GM19397 (cell line): ENCODE data around the gene FNDC4.

Experiments used
- ATAC-seq: cut with Tn5 transposase; IDR thresholded peaks from one replicate; pipeline ENCODE4 v1.9.1; 2021; ENCODE audit warnings: mild to moderate bottlenecking, moderate library complexity; ENCODE audit not compliant: unreplicated experiment

The FNDC4 gene

GRCh38 chr2:27494284-27494943 is 586 bp downstream of the FNDC4 start:
- ATAC-seq = no peak

DNA sequence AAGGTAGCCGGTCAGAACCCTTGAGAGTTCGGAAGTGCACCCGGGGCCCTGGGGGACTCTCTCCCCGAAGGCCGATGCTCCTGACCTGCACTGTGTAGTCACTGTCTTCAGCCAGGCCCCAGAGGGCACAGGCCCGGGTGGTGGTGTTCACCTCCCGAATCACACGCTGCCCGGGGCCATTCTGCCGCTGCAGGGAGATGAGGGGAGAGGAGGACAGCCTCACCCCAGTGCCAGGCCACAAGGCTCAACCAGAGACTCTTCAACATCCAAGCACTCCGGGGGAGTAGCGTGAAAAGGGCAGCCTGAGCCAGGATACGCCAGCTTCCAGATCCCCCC is 1.1 kb downstream of the FNDC4 start:
- ATAC-seq = no peak

DNA sequence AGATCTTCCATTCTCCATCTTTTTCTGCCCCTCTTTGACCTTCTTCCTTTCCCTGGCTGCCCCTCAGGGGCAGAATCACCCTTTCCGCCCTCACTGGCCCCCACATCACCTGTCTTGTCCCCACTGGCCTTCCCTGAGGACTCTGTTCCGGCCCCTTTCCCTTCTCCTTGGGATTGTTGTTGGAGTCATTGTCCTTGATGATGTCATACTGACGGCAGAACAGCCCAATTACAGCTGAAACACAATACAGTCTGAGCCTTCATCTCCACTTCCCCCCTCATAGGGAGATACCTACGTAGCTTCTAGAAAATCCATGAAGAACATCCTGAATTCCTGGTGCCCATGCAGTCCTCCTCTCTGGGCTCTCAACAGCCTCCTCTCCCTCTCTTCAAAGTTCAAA is 2.4 kb downstream of the FNDC4 start:
- no peak for ATAC-seq

DNA sequence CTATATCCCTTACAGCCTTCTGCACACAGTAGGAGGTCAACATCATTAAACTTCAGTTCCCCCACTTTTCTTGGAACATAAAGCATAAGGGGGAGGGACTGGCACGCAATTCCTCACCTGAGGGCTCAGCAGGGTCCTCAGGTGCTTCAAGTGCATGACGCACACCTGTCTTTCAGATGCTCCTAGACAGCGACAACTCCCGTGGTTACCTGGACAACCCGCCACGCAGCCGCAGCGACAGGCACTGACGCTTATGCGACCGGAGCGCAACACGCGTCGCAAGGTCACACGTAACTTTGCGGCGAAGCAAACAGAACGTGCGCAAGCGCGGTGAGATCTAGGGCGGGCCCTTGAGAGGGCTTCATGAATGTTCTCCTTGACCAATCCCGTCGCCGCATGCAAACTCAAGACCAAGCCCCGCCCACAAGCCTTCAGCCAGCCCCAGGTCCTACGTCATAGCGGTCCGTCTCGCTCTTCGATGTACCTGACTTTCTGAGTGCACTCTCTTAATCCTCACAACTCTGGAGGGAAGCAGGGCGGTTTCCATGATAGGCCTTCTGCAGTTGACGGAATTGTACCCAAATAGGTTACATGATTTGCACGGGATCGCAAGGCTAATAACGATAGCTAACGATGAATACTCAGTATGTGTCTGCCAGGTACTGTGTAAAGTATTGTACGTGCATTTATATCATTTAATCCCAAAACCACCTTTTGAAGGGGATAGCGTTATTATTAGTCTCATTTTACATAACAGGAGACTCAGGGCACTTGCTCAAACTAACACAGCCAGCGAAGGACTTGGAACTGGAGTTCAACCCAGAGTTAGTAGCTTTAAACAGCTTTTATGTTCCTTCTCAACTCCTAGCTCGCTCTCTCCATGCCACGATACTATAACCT is 5.3 kb downstream of the FNDC4 start, which contains the start of gene IFT172:
Gene IFT172 (minus strand): TSS at position 246 of the 900 bp plus-strand sequence. CDS start 90 bp downstream, at position 156.
- peak; percentile 89 for ATAC-seq

DNA sequence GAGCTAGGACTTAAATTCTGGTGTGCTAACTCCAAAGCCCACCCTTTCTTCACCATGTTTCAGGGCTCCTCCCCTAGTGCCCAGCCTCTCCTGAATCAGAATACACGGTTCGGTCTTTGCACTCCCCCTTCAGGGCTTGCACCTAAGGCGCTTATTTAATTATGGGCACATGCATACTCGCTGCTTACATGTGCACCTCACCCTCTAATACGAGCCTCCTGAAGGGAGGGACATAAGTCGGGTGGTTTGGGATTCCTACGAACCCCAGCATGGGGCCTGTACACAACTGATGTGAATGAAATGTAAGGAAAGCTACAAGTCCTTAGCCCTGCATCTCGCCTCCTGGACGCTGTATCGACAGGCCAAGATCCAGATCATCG is 5.9 kb downstream of the FNDC4 start:
- ATAC-seq = peak; percentile 3

DNA sequence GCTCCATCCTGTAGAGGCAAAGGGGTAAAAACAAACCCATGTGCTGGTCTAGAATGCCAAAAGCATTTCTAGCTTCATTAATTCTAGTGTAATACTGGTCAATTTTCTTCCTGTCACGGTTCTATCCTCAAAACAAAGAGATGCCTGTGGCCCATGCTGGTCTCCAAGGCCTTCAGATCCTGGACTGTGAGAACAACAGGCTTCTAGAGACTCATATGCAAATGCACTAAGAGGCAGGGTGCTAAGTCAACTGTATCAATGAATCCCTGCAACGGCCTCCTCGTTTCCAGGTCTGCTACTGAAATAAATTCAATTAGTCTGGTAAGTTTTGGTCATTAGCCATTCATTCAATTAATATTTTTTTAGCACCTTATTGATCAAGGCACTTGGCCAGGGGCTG is 9.5 kb downstream of the FNDC4 start:
- ATAC-seq = no peak

- ATAC-seq = no peak
Measured at GRCh38 chr2:27471961-27472360, 23.0 kb downstream of the FNDC4 start.

GRCh38 chr2:27464443-27464842 is 30.6 kb downstream of the FNDC4 start:
- no peak for ATAC-seq

GRCh38 chr2:27461118-27461517 is 33.9 kb downstream of the FNDC4 start:
- ATAC-seq = no peak

- no peak for ATAC-seq
Measured at GRCh38 chr2:27453968-27454367, 41.0 kb downstream of the FNDC4 start.

DNA sequence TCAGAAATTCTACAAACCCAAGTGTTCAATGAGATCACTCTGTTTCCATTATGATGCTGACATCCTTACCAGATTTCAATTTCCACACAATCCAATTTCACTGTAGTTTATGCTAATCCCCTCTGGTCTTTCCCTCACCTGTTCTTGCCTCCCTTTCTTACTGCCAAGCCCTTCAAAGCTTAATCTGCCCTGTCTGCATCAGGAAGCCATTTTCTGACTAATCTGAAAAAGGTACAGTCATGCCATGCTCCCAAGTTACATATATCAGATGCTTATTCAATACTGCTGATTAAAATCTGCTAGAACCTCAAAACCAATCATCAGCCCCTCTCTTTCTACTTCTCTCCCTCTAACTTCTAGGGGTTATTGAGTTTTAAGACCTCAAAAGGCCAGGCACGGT is 43.9 kb downstream of the FNDC4 start:
- no peak for ATAC-seq

- ATAC-seq = no peak
Measured at GRCh38 chr2:27448381-27448780, 46.6 kb downstream of the FNDC4 start.

DNA sequence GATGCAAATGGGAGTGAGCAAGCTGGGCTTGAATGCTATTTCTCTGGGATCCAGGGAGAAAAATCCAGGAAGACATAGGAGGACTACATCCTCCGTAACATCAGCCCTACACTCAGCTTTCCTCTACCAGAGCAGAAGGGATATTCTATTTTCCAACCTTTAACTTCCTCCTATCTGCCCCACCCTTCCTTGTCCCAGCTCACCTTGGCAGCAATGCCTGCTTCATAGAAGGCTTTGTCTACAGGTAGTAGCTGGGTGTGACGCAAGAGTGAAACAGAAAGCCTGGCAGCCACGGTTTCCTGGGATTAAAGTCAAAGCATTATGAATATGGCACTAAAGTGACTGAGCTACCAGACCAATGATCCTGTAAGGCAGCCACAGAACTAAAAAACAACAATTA is 48.9 kb downstream of the FNDC4 start:
- no peak for ATAC-seq

DNA sequence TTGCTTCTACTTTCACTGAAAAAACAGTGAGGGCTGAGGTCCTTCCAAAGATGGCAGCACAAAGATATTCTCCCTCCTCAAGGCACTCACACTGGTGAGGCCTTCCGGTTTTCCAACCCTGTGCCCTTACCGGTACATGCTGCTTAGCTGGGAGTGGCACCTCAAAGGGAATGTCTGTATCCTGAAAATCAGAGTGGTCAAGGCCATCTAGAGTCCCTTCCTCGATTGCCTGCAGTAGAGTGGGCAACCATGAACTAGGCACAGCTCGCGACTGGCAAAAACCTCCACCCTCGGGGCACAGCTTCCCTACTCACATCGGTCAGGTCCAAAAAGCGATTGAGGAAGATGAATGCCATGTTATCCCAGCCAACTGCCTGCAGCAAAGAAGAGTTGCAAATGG is 49.4 kb downstream of the FNDC4 start:
- no peak for ATAC-seq

- no peak for ATAC-seq
Measured at GRCh38 chr2:27445155-27445554, 49.8 kb downstream of the FNDC4 start.

- no peak for ATAC-seq
Measured at GRCh38 chr2:27442920-27443282, 52.1 kb downstream of the FNDC4 start.

DNA sequence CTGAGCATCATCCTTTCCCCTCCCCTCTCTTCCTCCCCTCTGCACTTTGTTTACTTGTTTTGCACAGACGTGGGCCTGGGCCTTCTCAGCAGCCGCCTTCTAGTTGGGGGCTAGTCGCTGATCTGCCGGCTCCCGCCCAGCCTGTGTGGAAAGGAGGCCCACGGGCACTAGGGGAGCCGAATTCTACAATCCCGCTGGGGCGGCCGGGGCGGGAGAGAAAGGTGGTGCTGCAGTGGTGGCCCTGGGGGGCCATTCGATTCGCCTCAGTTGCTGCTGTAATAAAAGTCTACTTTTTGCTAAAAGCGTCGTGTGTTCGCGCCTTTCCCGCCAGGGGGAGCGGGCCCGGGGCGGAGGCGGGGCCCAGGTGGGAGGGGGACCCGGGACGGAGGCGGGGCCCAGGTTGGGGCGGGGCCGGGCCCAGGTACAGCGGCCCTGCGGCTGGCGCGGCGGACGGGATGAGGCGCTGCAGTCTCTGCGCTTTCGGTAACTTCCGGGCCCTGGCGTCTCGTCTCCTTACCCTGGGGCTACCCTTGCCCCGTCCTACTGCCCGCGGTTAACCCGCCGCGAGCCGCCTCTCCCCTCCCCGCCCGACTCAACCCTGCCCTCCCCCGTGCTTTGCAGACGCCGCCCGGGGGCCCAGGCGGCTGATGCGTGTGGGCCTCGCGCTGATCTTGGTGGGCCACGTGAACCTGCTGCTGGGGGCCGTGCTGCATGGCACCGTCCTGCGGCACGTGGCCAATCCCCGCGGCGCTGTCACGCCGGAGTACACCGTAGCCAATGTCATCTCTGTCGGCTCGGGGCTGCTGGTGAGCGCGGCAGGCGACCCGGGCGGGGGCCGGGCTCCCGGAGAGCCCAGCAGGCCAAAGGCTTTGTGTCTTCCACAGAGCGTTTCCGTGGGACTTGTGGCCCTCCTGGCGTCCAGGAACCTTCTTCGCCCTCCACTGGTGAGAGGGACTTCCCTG is 52.8 kb downstream of the FNDC4 start, which contains the start of gene KRTCAP3:
Gene KRTCAP3 (plus strand): TSS at position 424 of the 962 bp plus-strand sequence. CDS start 32 bp downstream, at position 456.
- ATAC-seq = no peak
